SU-DHL-6 (cell line): ENCODE measurements around the gene OR6F1.
A peak's percentile ranks its signal among the peaks of the same experiment; 100 is the strongest.

Experiments used
- H2AFZ ChIP-seq: fragments of 200-600 bp; sonication (generic); 2 replicates; pipeline ENCODE4 v1.6.1; 2014; ENCODE audit warnings: low read depth, mild to moderate bottlenecking, moderate library complexity, mixed read lengths, antibody characterized with exemption, low read length; ENCODE audit not compliant: severe bottlenecking
- H3F3A ChIP-seq: fragments of 200-600 bp; shearing (Covaris generic); 2 replicates; pipeline ENCODE4 v1.6.0; 2016; ENCODE audit warnings: antibody characterized with exemption, mild to moderate bottlenecking; ENCODE audit not compliant: insufficient read depth
- H3K27ac ChIP-seq: fragments of 200-600 bp; sonication (generic); 2 replicates; pipeline ENCODE4 v1.5.1; 2016; ENCODE audit warnings: low read depth, mild to moderate bottlenecking, low read length, moderate library complexity, mixed read lengths
- H3K27me3 ChIP-seq: fragments of 200-600 bp; sonication (generic), shearing (Covaris generic); 2 replicates; pipeline ENCODE4 v1.6.0; 2014; ENCODE audit warnings: mild to moderate bottlenecking, low read length
- H3K36me3 ChIP-seq: fragments of 200-600 bp; sonication (generic); 2 replicates; pipeline ENCODE4 v1.6.1; 2014; ENCODE audit warnings: mild to moderate bottlenecking, low read length, mixed read lengths
- H3K4me2 ChIP-seq: fragments of 300-600, 200-600 bp; shearing (Covaris generic), sonication (generic); 2 replicates; pipeline ENCODE4 v1.6.0; 2014; ENCODE audit warnings: low read length, low read depth, mild to moderate bottlenecking; ENCODE audit not compliant: poor library complexity, severe bottlenecking
- H3K4me3 ChIP-seq: fragments of 200-600 bp; sonication (generic); 2 replicates; pipeline ENCODE4 v1.5.1; 2014; ENCODE audit warnings: antibody characterized with exemption, low read length, mild to moderate bottlenecking, mixed read lengths; ENCODE audit not compliant: insufficient read depth, poor library complexity, severe bottlenecking
- H3K79me2 ChIP-seq: fragments of 200-600 bp; sonication (generic); 2 replicates; pipeline ENCODE4 v1.6.1; 2014; ENCODE audit warnings: mild to moderate bottlenecking, low read length, moderate library complexity; ENCODE audit not compliant: insufficient read depth
- H3K9ac ChIP-seq: fragments of 200-600 bp; sonication (generic); 2 replicates; pipeline ENCODE4 v1.7.0; 2014; ENCODE audit warnings: mild to moderate bottlenecking, low read length
- H3K9me2 ChIP-seq: fragments of 200-600 bp; sonication (generic); replicated peaks from 2 replicates; pipeline ENCODE4 v1.6.1; 2014; ENCODE audit warnings: low read length; ENCODE audit not compliant: insufficient read depth
- H3K9me3 ChIP-seq: fragments of 200-600 bp; sonication (generic); 2 replicates; pipeline ENCODE4 v1.6.1; 2014; ENCODE audit warnings: low read length, mixed read lengths; ENCODE audit not compliant: insufficient read depth
- H4K20me1 ChIP-seq: fragments of 200-600 bp; sonication (generic); 2 replicates; pipeline ENCODE4 v1.6.1; 2014; ENCODE audit warnings: low read depth, mild to moderate bottlenecking, antibody characterized with exemption, low read length, moderate library complexity, mixed read lengths
- EZH2phosphoT487 ChIP-seq: fragments of 200-600 bp; sonication (generic), shearing (Covaris generic); conservative IDR thresholded peaks from 2 replicates; pipeline ENCODE4 v1.6.1; 2018; ENCODE audit warnings: mild to moderate bottlenecking, antibody characterized with exemption, low read length, moderate library complexity, mixed read lengths
- TF ChIP-seq, protein P1 (sequence below): fragments of 200-600 bp; sonication (generic); IDR thresholded peaks from one replicate; pipeline ENCODE4 v1.5.1; 2017; ENCODE audit warnings: antibody characterized with exemption, mild to moderate bottlenecking, low read length, moderate library complexity; ENCODE audit not compliant: insufficient read depth, poor library complexity, severe bottlenecking

Gene OR6F1

DNA sequence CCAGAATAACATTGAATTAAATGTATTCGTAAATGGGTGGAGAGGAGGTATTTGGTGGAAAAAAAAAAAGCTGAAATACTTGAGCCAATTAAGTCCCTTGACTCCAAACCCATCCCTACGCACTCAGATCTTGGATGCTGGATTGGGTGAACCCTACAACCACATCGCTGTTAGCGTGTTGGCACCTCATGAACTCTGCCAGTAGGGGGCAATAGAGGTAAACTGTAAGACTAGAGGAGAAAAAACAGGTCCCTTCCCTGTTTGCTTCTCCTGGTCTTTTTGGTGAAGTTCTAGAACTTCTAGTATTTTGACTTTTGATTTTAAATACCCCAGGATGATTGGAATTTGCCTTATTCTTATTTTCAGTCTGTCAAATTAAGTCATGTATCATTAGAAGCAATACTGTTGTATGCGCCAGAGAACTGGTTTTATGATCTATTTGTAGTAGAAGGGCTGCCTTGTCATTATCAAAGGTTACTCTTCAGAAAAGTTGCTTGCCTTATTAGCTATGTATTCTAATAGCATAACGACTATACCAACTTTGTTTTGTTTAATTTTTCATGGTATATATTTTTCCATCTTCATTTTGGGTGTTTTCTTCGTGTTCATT is 35.1 kb downstream of the OR6F1 start:
- Histone ChIP-seq H3F3A (no peaks in the 10 kb centered on the region), H3K9me3 (no peaks in the 10 kb centered on the region), H3K36me3 (no peaks in the 10 kb centered on the region), H2AFZ (no peak overlapping the region), H3K9me2 (no peaks in the 10 kb centered on the region), H3K9ac (no peak overlapping the region), H3K4me2 (no peak overlapping the region), H3K27me3 (no peaks in the 10 kb centered on the region), H3K27ac (no peak overlapping the region), H3K4me3 (no peak overlapping the region), H4K20me1 (no peaks in the 10 kb centered on the region), H3K79me2 (no peaks in the 10 kb centered on the region)
- TF ChIP-seq EZH2phosphoT487: no peak
- TF ChIP-seq, protein P1, sequence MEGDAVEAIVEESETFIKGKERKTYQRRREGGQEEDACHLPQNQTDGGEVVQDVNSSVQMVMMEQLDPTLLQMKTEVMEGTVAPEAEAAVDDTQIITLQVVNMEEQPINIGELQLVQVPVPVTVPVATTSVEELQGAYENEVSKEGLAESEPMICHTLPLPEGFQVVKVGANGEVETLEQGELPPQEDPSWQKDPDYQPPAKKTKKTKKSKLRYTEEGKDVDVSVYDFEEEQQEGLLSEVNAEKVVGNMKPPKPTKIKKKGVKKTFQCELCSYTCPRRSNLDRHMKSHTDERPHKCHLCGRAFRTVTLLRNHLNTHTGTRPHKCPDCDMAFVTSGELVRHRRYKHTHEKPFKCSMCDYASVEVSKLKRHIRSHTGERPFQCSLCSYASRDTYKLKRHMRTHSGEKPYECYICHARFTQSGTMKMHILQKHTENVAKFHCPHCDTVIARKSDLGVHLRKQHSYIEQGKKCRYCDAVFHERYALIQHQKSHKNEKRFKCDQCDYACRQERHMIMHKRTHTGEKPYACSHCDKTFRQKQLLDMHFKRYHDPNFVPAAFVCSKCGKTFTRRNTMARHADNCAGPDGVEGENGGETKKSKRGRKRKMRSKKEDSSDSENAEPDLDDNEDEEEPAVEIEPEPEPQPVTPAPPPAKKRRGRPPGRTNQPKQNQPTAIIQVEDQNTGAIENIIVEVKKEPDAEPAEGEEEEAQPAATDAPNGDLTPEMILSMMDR: peak; percentile 71

- no peak overlapping the region for H3K9ac ChIP-seq
- TF ChIP-seq, protein P1: no peak
- no peak for TF ChIP-seq EZH2phosphoT487
- no peaks in the 10 kb centered on the region for H3K79me2 ChIP-seq
- H3K27ac ChIP-seq: no peak overlapping the region
- no peaks in the 10 kb centered on the region for H3K27me3 ChIP-seq
- no peaks in the 10 kb centered on the region for H3K9me3 ChIP-seq
- H3K36me3 ChIP-seq: no peaks in the 10 kb centered on the region
- no peak overlapping the region for H3K4me2 ChIP-seq
- H2AFZ ChIP-seq: no peak overlapping the region
- no peaks in the 10 kb centered on the region for H4K20me1 ChIP-seq
- H3F3A ChIP-seq: no peaks in the 10 kb centered on the region
- no peak overlapping the region for H3K4me3 ChIP-seq
- no peaks in the 10 kb centered on the region for H3K9me2 ChIP-seq
Measured at GRCh38 chr1:247680171-247680570, 36.3 kb downstream of the OR6F1 start.

- Histone ChIP-seq H3K9ac (no peak within 1 kb of the TSS), H2AFZ (no peak within 1 kb of the TSS), H3K9me3 (no peaks in the 10 kb centered on the region), H3K79me2 (no peaks in the 10 kb centered on the region), H3K27ac (no peak within 1 kb of the TSS), H3K27me3 (no peaks in the 10 kb centered on the region), H3F3A (no peaks in the 10 kb centered on the region), H3K4me2 (no peak within 1 kb of the TSS), H4K20me1 (no peaks in the 10 kb centered on the region), H3K36me3 (no peaks in the 10 kb centered on the region), H3K9me2 (no peaks in the 10 kb centered on the region), H3K4me3 (no peak within 1 kb of the TSS)
- TF ChIP-seq, protein P1: no peak
- TF ChIP-seq EZH2phosphoT487: no peak
Measured at GRCh38 chr1:247679639-247680038, 36.8 kb downstream of the OR6F1 start, which contains the start of gene OR13G1. Gene OR13G1, minus strand, starts transcription at chr1:247679739. Its CDS starts 6,698 bp downstream, at chr1:247673041.
